HEK293T (cell line): Measurements from ENCODE around the gene TTBK1.

Source experiments
- CTCF ChIA-PET: fragments of 350-600 bp; formaldehyde crosslinking; extraction: SDS; loops from one replicate; lab custom pipeline; 2021; ENCODE audit warnings: antibody characterized with exemption, inconsistent platforms; lab: Yijun Ruan, JAX
- POLR2A ChIA-PET: fragments of 350-600 bp; formaldehyde crosslinking; extraction: SDS; loops from one replicate; lab custom pipeline; 2020; ENCODE audit warnings: antibody characterized with exemption, inconsistent platforms; lab: Yijun Ruan, JAX
- DNase-seq: peaks from one replicate; pipeline ENCODE4 v3.0.0; 2012; ENCODE audit warnings: mixed read lengths; ENCODE audit errors: extremely low spot score
- ARNT ChIP-seq: fragments of 450-650 bp; IDR thresholded peaks from 2 replicates; pipeline ENCODE4 v1.6.1; 2017; ENCODE audit warnings: mild to moderate bottlenecking
- BHLHE40 ChIP-seq: fragments of 450-650 bp; IDR thresholded peaks from 2 replicates; pipeline ENCODE4 v1.6.1; 2016; ENCODE audit warnings: mild to moderate bottlenecking, moderate library complexity, borderline replicate concordance
- CTBP1 ChIP-seq: fragments of 450-650 bp; IDR thresholded peaks from 2 replicates; pipeline ENCODE4 v1.6.1; 2016; ENCODE audit warnings: borderline replicate concordance
- ELF4 ChIP-seq: fragments of 450-650 bp; IDR thresholded peaks from 2 replicates; pipeline ENCODE4 v1.6.1; 2017; ENCODE audit warnings: antibody characterized with exemption
- FOXA1 ChIP-seq: fragments of 450-650 bp; IDR thresholded peaks from 2 replicates; pipeline ENCODE4 v1.6.1; 2016; ENCODE audit warnings: mild to moderate bottlenecking
- FOXK2 ChIP-seq: fragments of 450-650 bp; IDR thresholded peaks from 2 replicates; pipeline ENCODE4 v1.6.1; 2016; ENCODE audit warnings: mild to moderate bottlenecking
- FOXM1 ChIP-seq: fragments of 450-650 bp; IDR thresholded peaks from 2 replicates; pipeline ENCODE4 v1.6.1; 2017; ENCODE audit warnings: mild to moderate bottlenecking, borderline replicate concordance
- HDGF ChIP-seq: fragments of 450-650 bp; IDR thresholded peaks from 2 replicates; pipeline ENCODE4 v1.6.1; 2017; ENCODE audit warnings: antibody characterized with exemption, borderline replicate concordance
- L3MBTL2 ChIP-seq: fragments of 450-650 bp; conservative IDR thresholded peaks from 2 replicates; pipeline ENCODE4 v1.6.1; 2016; ENCODE audit warnings: mild to moderate bottlenecking
- LEF1 ChIP-seq: fragments of 450-650 bp; IDR thresholded peaks from 2 replicates; pipeline ENCODE4 v1.6.1; 2017; ENCODE audit warnings: mild to moderate bottlenecking, borderline replicate concordance
- NFRKB ChIP-seq: fragments of 450-650 bp; IDR thresholded peaks from 2 replicates; pipeline ENCODE4 v1.6.1; 2016; ENCODE audit warnings: mild to moderate bottlenecking, moderate library complexity
- SP1 ChIP-seq: fragments of 450-650 bp; IDR thresholded peaks from 2 replicates; pipeline ENCODE4 v1.6.1; 2017
- SUZ12 ChIP-seq: fragments of 450-650 bp; IDR thresholded peaks from 2 replicates; pipeline ENCODE4 v1.6.1; 2016; ENCODE audit warnings: mild to moderate bottlenecking
- TARDBP ChIP-seq: fragments of 450-650 bp; IDR thresholded peaks from 2 replicates; pipeline ENCODE4 v1.6.1; 2016
- ZNF384 ChIP-seq: fragments of 450-650 bp; IDR thresholded peaks from 2 replicates; pipeline ENCODE4 v1.6.1; 2016
- TF ChIP-seq, protein P1 (sequence below): fragments of 450-650 bp; IDR thresholded peaks from 2 replicates; pipeline ENCODE4 v1.6.1; 2016

TTBK1 gene

DNA sequence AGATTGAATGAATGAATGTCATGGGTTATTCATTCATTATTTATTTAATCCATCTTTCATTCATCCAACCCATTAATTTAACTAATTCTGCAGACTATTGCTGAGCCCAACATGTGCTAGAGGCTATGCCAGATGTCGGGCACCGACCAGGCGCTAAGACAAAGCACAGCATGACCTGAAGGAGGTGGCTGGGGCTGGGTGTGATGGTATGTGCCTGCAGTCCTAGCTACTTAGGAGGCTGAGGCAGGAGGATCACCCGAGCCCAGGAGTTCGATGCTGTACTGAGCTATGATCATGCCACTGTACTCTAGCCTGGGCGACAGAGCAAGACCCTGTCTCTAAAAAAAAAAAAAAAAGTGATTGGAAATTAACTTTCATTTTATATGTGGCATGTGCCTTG is 49.1 kb downstream of the TTBK1 start:
- POLR2A ChIA-PET: no interaction called here
- DNase-seq: no peak
- TF ChIP-seq LEF1: no peak
- no peak for TF ChIP-seq CTBP1
- no peak for TF ChIP-seq HDGF
- TF ChIP-seq FOXK2: no peak
- TF ChIP-seq NFRKB: no peak
- TF ChIP-seq L3MBTL2: no peak
- no peak for TF ChIP-seq SUZ12
- TF ChIP-seq TARDBP: no peak
- no peak for TF ChIP-seq ZNF384
- TF ChIP-seq SP1: no peak
- no peak for TF ChIP-seq FOXA1
- no peak for TF ChIP-seq BHLHE40
- TF ChIP-seq, protein P1, sequence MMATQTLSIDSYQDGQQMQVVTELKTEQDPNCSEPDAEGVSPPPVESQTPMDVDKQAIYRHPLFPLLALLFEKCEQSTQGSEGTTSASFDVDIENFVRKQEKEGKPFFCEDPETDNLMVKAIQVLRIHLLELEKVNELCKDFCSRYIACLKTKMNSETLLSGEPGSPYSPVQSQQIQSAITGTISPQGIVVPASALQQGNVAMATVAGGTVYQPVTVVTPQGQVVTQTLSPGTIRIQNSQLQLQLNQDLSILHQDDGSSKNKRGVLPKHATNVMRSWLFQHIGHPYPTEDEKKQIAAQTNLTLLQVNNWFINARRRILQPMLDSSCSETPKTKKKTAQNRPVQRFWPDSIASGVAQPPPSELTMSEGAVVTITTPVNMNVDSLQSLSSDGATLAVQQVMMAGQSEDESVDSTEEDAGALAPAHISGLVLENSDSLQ: no peak
- TF ChIP-seq ARNT: no peak
- TF ChIP-seq ELF4: no peak
- CTCF ChIA-PET: interaction anchor here (0.6 kb wide), 1 partner anchor 186 kb away, joined by 5 read pairs; no protein-coding TSS in a partner anchor

DNA sequence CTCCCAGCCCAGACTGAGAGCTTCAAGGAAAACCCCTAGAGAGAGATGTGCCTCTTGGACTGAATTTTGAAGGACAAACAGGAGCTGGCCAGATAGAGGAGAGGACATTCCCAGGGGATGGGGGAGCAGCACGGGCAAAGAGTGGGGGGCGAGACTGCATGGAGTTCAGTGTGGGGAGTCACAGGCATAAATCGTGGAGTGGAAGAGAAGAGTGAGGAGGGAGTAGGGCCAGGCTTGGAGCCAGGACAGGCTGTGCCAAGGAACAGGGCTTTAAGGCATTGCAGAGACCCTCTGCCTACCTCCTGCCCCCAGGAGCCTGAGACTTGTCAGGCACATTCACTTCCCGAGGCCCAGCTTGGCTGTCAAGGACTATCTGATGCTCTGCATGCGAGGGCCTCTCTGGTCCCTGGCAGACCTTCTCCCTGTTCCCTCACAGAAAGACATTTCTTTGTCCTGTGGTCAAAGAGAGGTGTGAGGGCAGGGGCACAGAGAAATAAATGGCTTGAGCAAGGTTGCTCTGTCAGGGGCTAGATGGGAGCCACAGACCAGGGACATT is 49.6 kb downstream of the TTBK1 start:
- POLR2A ChIA-PET: no interaction called here
- CTCF ChIA-PET: interaction anchor here (0.6 to 1.2 kb wide), 2 partner anchors 64 to 187 kb away, joined by 3 to 5 read pairs; partner anchors contain the start of gene DNPH1

DNA sequence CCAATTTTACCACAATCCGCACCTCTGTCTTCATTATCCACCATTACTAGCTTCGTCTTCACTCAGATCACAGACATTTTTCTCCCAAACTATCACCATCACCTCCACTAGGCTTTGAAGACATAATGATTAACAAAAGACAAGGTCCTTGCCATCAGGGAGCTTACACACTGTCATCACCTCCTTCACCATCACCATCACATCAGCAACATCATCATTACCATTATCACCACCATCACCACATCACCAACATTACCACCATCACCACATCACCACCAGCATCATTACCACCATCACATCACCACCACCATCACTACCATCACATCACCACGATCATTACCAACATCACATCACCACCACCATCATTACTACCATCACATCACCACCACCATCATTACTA is 50.4 kb downstream of the TTBK1 start:
- TF ChIP-seq SP1 (no peak), NFRKB (no peak)
- POLR2A ChIA-PET: no interaction called here
- CTCF ChIA-PET: interaction anchor here (1.2 kb wide), 1 partner anchor 64 kb away, joined by 3 read pairs; the partner anchor contains the start of gene DNPH1
- DNase-seq: no peak

More for the DNA sequence above, 49.6 kb downstream of the TTBK1 start:
- TF ChIP-seq ZNF384: no peak
- no peak for TF ChIP-seq SUZ12
- no peak for TF ChIP-seq FOXK2
- no peak for TF ChIP-seq SP1
- no peak for TF ChIP-seq CTBP1
- TF ChIP-seq, protein P1: no peak
- TF ChIP-seq TARDBP: no peak
- no peak for TF ChIP-seq ELF4
- TF ChIP-seq L3MBTL2: no peak
- TF ChIP-seq FOXA1: no peak
- TF ChIP-seq BHLHE40: no peak
- TF ChIP-seq LEF1: no peak
- no peak for TF ChIP-seq ARNT
- TF ChIP-seq HDGF: no peak
- no peak for TF ChIP-seq NFRKB
- no peak for TF ChIP-seq FOXM1
- DNase-seq: no peak

DNA sequence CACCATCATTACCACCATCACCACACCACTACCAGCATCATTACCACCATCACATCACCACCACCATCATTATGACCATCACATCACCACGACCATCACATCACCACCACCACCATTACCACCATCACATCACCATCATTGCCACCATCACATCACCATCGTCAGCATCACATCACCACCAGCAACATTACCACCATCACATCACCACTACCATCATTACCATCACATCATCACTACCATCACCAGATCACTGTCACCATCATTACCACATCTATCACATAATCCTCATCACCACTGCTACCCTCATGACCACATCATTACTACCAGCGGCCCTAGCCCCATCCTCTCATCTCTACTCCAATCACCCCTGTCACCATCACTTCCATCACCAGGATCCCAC is 51.3 kb downstream of the TTBK1 start:
- ChIA-PET CTCF (no interaction called here), POLR2A (no interaction called here)
- TF ChIP-seq FOXK2 (no peak), FOXM1 (no peak), L3MBTL2 (no peak), HDGF (no peak)
- DNase-seq: no peak

DNA sequence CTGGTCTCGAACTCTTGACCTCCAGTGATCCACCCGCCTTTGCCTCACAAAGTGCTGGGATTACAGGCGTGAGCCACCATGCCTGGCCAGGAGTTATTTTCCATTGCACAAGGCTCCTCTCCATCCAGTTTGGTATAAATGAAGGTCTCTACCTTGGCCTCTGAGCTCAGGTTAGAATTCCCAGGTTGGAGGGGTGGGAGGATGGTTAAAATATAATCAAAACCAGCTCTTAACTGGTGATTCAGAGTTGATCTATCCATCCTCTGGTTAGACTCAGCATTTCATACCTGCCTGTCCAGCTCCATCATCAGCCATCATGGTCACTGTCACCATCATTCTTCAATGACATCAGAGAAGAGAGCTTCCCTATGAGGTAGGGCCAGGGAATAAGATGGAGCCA is 52.2 kb downstream of the TTBK1 start:
- no peak for TF ChIP-seq CTBP1
- no peak for DNase-seq
- POLR2A ChIA-PET: interaction anchor here (1.0 kb wide), 1 partner anchor 14 kb away, joined by 3 read pairs; no protein-coding TSS in a partner anchor
- CTCF ChIA-PET: no interaction called here

DNA sequence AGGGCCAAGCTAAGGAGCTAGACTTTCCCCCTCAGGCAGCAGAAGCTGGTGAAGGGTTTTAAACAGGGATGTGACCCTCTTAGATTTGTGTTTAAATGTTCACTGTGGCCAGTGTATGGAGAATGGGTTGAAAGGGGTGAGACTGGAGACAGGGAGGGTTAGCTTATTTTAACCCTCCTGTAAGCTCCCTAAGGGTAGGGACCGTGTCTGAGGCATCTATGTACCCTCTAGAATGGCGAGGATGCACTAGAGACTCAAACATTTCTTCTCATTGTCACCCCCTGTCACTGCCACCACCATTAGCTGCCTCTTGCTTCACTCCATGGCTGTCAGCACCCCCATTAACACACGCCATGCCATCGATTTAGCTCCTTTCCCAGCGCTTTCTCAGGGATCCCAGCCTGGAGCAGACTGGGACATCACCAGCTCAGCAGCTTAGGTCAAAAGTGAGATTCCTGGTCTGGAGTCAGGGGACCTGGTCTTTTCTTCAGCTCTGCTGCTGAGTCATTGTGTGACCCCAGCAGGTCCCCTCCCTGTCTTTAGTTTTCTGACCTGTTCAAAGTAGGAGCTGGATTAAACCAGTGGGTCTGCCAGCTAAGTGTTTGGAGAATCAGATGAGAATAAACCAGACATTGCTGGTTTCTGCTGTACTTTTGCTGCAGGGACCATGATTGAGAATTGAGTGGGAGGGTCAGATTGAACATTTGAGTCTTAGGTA is 53.7 kb downstream of the TTBK1 start:
- TF ChIP-seq ARNT (no peak), HDGF (no peak), ELF4 (no peak), LEF1 (no peak), L3MBTL2 (no peak), FOXA1 (no peak), NFRKB (no peak), SUZ12 (no peak), ZNF384 (no peak), BHLHE40 (no peak), CTBP1 (no peak), SP1 (no peak), TARDBP (no peak), FOXK2 (no peak), FOXM1 (no peak)
- TF ChIP-seq, protein P1: no peak
- ChIA-PET CTCF (interaction anchor here (1.3 to 1.9 kb wide), 2 partner anchors 10 to 37 kb away, joined by 3 to 14 read pairs; no protein-coding TSS in a partner anchor), POLR2A (interaction anchor here (0.7 to 1.0 kb wide), 4 partner anchors 11 to 71 kb away, joined by 3 to 4 read pairs (median 3); partner anchors contain the start of gene CRIP3)
- DNase-seq: no peak
